Aorta (tissue), 5 donors: Measurements from ENCODE around the gene RPS6KA2. TPM values are rescaled to one million over a fixed set of nuclear protein-coding genes. Genes with fewer than 3 reads are reported as not detected.

Source experiments
- ATAC-seq: fragments of 200-7000 bp; cut with Tn5 transposase; one replicate; pipeline ENCODE4 v1.9.1; 2022; ENCODE audit warnings: moderate library complexity; ENCODE audit not compliant: low FRiP score
- DNase-seq, 2 donors: peaks; one replicate each; pipeline ENCODE4 v3.0.0-alpha.2; 2020
- H3K27ac ChIP-seq, 2 donors: one replicate each; pipeline ENCODE4 v1.5.1; 2013; ENCODE audit warnings: low read length in 2 of 2, mild to moderate bottlenecking in 2 of 2, moderate library complexity in 2 of 2, control low read depth in 1 of 2, inconsistent platforms in 1 of 2, low read depth in 1 of 2
- H3K27me3 ChIP-seq, 2 donors: one replicate each; pipeline ENCODE4 v1.6.1; 2013; ENCODE audit warnings: control low read depth in 1 of 2, low read length in 1 of 2, mild to moderate bottlenecking in 1 of 2, moderate library complexity in 1 of 2; ENCODE audit not compliant: insufficient read depth in 2 of 2, control insufficient read depth in 1 of 2
- H3K36me3 ChIP-seq, 2 donors: one replicate each; pipeline ENCODE4 v1.6.1; 2013; ENCODE audit warnings: control low read depth in 1 of 2, low read length in 1 of 2, mild to moderate bottlenecking in 1 of 2; ENCODE audit not compliant: insufficient read depth in 2 of 2, control insufficient read depth in 1 of 2
- H3K4me1 ChIP-seq, 2 donors: one replicate each; pipeline ENCODE4 v1.6.1; 2013; ENCODE audit warnings: low read length in 2 of 2, control low read depth in 1 of 2, mild to moderate bottlenecking in 1 of 2, moderate library complexity in 1 of 2; ENCODE audit not compliant: insufficient read depth in 2 of 2, control insufficient read depth in 1 of 2
- H3K4me3 ChIP-seq, 2 donors: one replicate each; pipeline ENCODE4 v1.5.1; 2013; ENCODE audit warnings: low read length in 2 of 2, control low read depth in 1 of 2, mild to moderate bottlenecking in 1 of 2
- H3K9me3 ChIP-seq: one replicate; pipeline ENCODE4 v1.6.1; 2013; ENCODE audit warnings: mild to moderate bottlenecking, low read length; ENCODE audit not compliant: control insufficient read depth
- WGBS, 2 donors: extraction: QIAGEN DNeasy Blood & Tissue Kit; methylation state at CpG; one replicate each; pipeline ENCODE4 v1.1.7; 2013; 5-methylcytosine and 5-hydroxymethylcytosine counted together
- intact Hi-C, 2 donors: fragments of 100-400 bp; cut with DNase I; formaldehyde crosslinking; loops; one replicate each; pipeline versions ENCODE4 v1.14.2 to v1.15.0; 2022
- polyA plus RNA-seq, 2 donors: library from polyadenylated mRNA; stranded (reverse); fragments of 200-250 nt; gene quantifications; one replicate each; pipeline ENCODE4 v1.2.3, GENCODE V29; 2013
- total RNA-seq, 2 donors: library from RNA; stranded (reverse); fragmentation: NEBNext Ultra II Directional; extraction: Animal tissue kit (Norgen Biotek cat#: 25700); gene quantifications; one replicate each; pipeline ENCODE4 v1.2.1, GENCODE V29; 2021
- donor health status: healthy with polysubstance abuse.
- donor health status: Bipolar disorder and iron deficiency.
- donor health status: DM: no; HTN: no; CAD: no.
- donor health status: DM: no; HTN: no; CAD: no.
- donor health status: DM: yes; HTN: yes; CAD: no.

RPS6KA2 gene
- total and polyA plus RNA-seq, 4 donors, result 24.5 to 52.7 (median 37.3) TPM

GRCh38 chr6:166589337-166589731 is 37.7 kb downstream of the RPS6KA2 start:
- DNase-seq (no peak), ATAC-seq (no peak)
- intact Hi-C loops, result no loop called here
- Histone ChIP-seq H3K9me3 (no peaks in the 10 kb centered on the region), H3K27ac (no peak overlapping the region), H3K4me1 (no peaks in the 10 kb centered on the region), H3K4me3 (no peak overlapping the region), H3K27me3 (no peaks in the 10 kb centered on the region), H3K36me3 (no peaks in the 10 kb centered on the region)
- WGBS, 2 donors, result 78 to 83% methylated on average over 4 of the region's 4 CpGs

- WGBS, 2 donors, result 75 to 77% methylated on average over 11 of the region's 11 CpGs
- Histone ChIP-seq H3K4me3 (no peak overlapping the region), H3K9me3 (no peaks in the 10 kb centered on the region), H3K4me1 (no peaks in the 10 kb centered on the region), H3K27me3 (no peaks in the 10 kb centered on the region), H3K27ac (no peak overlapping the region), H3K36me3 (no peaks in the 10 kb centered on the region)
- DNase-seq (no peak), ATAC-seq (no peak)
- intact Hi-C loops, result no loop called here
Measured at GRCh38 chr6:166588691-166589336, 38.2 kb downstream of the RPS6KA2 start.

GRCh38 chr6:166587631-166588413 is 39.2 kb downstream of the RPS6KA2 start:
- ATAC-seq (no peak), DNase-seq (no peak)
- H3K36me3 ChIP-seq, result no peaks in the 10 kb centered on the region
- H3K4me1 ChIP-seq, result no peaks in the 10 kb centered on the region
- intact Hi-C loops, result no loop called here
- H3K27me3 ChIP-seq, result no peaks in the 10 kb centered on the region
- no peak overlapping the region for H3K27ac ChIP-seq
- H3K9me3 ChIP-seq, result no peaks in the 10 kb centered on the region
- no peak overlapping the region for H3K4me3 ChIP-seq
- WGBS, 2 donors, result 83 to 85% methylated on average over 10 of the region's 10 CpGs

- H3K4me3 ChIP-seq, result no peak within 1 kb of the TSS
- DNase-seq, result no peak
- no peak for ATAC-seq
- 97 to 98% methylated on average over 9 of the region's 9 CpGs for WGBS, 2 donors
- no peaks in the 10 kb centered on the region for H3K27me3 ChIP-seq
- H3K27ac ChIP-seq, result no peak within 1 kb of the TSS
- intact Hi-C loops, result no loop called here
- no peaks in the 10 kb centered on the region for H3K9me3 ChIP-seq
- H3K36me3 ChIP-seq, result no peaks in the 10 kb centered on the region
- no peaks in the 10 kb centered on the region for H3K4me1 ChIP-seq
Measured at GRCh38 chr6:166586424-166587156, 40.5 kb downstream of the RPS6KA2 start, which contains the start of gene RAMACL. TSS of gene RAMACL (minus strand) at chr6:166586678. CDS start at chr6:166586477, 201 bp downstream.

- DNase-seq (no peak), ATAC-seq (no peak)
- WGBS, 2 donors, result 84 to 87% methylated on average over 12 of the region's 12 CpGs
- Histone ChIP-seq H3K27me3 (no peaks in the 10 kb centered on the region), H3K4me3 (no peak overlapping the region), H3K4me1 (no peaks in the 10 kb centered on the region), H3K27ac (no peak overlapping the region), H3K9me3 (no peaks in the 10 kb centered on the region), H3K36me3 (no peaks in the 10 kb centered on the region)
- intact Hi-C loops, result no loop called here
Measured at GRCh38 chr6:166584853-166585429, 42.1 kb downstream of the RPS6KA2 start.

GRCh38 chr6:166584155-166584554 is 42.9 kb downstream of the RPS6KA2 start:
- Histone ChIP-seq H3K9me3 (no peaks in the 10 kb centered on the region), H3K4me1 (no peaks in the 10 kb centered on the region), H3K4me3 (no peak overlapping the region), H3K36me3 (no peaks in the 10 kb centered on the region), H3K27me3 (no peaks in the 10 kb centered on the region), H3K27ac (no peak overlapping the region)
- intact Hi-C loops, result no loop called here
- ATAC-seq, result no peak
- 85 to 92% methylated on average over 3 of the region's 3 CpGs for WGBS, 2 donors
- no peak for DNase-seq

GRCh38 chr6:166583230-166583965 is 43.7 kb downstream of the RPS6KA2 start:
- Histone ChIP-seq H3K27ac (no peak overlapping the region), H3K9me3 (no peaks in the 10 kb centered on the region), H3K36me3 (no peaks in the 10 kb centered on the region), H3K4me1 (no peaks in the 10 kb centered on the region), H3K27me3 (no peaks in the 10 kb centered on the region), H3K4me3 (no peak overlapping the region)
- WGBS, 2 donors, result 91 to 92% methylated on average over 15 of the region's 15 CpGs
- intact Hi-C loops, result no loop called here
- DNase-seq, result no peak
- no peak for ATAC-seq

GRCh38 chr6:166582258-166582657 is 44.8 kb downstream of the RPS6KA2 start:
- H3K4me3 ChIP-seq, result no peak overlapping the region
- intact Hi-C loops, result no loop called here
- no peaks in the 10 kb centered on the region for H3K9me3 ChIP-seq
- H3K27ac ChIP-seq, result no peak overlapping the region
- H3K27me3 ChIP-seq, result no peaks in the 10 kb centered on the region
- ATAC-seq, result no peak
- 79 to 86% methylated on average over 6 of the region's 6 CpGs for WGBS, 2 donors
- no peak for DNase-seq
- H3K4me1 ChIP-seq, result no peaks in the 10 kb centered on the region
- no peaks in the 10 kb centered on the region for H3K36me3 ChIP-seq
